Renal cortex interstitium (tissue), 11 donors: ENCODE data around the gene IGFBP2. TPM values are rescaled to one million over a fixed set of nuclear protein-coding genes. Genes with fewer than 3 reads are reported as not detected.

Experiments
- DNase-seq, 11 donors: peaks; one replicate each; pipeline ENCODE4 v3.0.0-alpha.2; 2013; ENCODE audit warnings: low read depth in 9 of 11, low spot score in 4 of 11; ENCODE audit errors: extremely low read depth in 1 of 11
- polyA plus RNA-seq, 3 donors: library from polyadenylated mRNA; unstranded; fragments of 120-200 nt; gene quantifications; one replicate each; pipeline ENCODE4 v1.2.1, GENCODE V29; 2013; ENCODE audit not compliant: insufficient read length in 3 of 3

IGFBP2 gene
- polyA plus RNA-seq, 3 donors = 169 to 259 (median 209) TPM

DNA sequence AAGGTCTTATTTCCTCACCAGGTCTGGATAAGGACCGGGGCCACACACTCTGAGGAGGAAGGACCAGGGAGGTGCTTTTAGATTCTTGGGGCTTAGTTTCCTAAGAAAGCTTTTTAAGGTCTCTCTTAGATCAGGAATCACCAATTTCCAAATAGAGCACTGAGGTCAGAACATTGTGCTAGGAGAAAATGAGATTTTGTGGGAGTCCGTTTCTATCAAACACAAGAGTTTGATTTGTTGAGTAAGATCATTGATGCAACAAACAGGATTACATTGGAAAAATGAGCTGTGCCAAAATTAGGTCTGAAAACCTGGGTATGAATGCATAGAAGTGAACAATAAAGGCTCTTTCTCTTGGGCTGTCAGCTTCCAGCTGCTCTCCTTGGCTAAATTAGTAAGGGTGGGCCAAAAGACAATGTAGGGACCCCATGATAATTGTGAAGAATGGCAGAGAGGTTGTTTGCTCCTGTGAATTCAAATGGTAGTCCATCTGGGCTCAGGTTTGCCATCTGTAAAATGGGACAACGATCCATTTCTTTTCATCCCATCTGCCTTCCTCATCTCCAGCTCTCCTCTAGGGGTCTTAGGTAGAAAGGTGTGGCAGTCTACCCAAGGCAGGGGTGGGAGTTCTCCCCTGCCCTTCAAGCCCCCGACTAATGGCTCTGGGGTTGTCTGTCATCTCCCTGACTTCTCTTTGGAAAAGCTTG is 20.0 kb downstream of the IGFBP2 start:
- no peak for DNase-seq

DNA sequence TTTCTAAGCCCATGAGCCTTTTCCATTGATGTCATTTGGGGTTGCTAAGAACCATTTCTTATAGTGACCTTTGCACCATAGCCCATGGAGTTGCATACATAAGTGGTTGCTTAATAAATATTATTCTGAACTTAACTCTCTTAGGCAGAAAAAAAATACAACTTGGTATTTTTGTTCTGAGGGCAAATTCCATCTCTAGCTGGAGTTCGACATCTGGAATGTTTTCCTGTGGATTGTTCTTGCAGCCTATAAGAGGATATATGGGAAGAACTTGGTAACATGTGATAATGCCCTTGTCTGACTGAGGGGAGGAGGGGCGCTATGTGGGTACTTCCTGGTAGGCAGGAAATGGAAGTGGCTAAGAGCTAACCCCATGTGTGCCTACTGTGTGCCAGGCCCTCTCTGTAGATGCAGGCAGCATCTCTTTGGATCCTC is 20.7 kb downstream of the IGFBP2 start:
- DNase-seq = no peak

- no peak for DNase-seq
Measured at GRCh38 chr2:216654528-216655052, 21.4 kb downstream of the IGFBP2 start.

- DNase-seq = no peak
Measured at GRCh38 chr2:216657086-216657855, 24.1 kb downstream of the IGFBP2 start.

- peak in 1 of 11 donors; percentile 49 for DNase-seq
Measured at GRCh38 chr2:216657980-216658379, 24.8 kb downstream of the IGFBP2 start.

- no peak for DNase-seq
Measured at GRCh38 chr2:216658757-216659156, 25.5 kb downstream of the IGFBP2 start.

GRCh38 chr2:216659276-216659675 is 26.1 kb downstream of the IGFBP2 start:
- DNase-seq = no peak

- DNase-seq = no peak
Measured at GRCh38 chr2:216660496-216660895, 27.3 kb downstream of the IGFBP2 start.

DNA sequence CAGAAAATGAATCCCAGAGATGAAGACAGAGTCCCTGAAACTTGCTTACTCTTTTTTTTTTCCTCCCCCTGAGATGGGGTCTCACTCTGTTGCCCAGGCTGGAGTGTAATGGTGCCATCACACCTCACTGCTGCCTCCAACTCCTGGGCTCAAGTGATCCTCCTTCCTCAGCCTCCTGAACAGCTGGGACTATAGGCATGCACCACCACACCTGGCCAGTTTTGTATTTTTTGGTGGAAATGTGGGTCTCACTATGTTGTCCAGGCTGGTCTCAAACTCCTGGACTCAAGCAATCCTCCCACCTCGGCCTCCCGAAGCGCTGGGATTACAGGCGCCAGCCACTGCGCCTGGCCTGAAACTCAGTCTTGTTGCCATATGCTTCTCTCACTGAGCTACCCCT is 27.8 kb downstream of the IGFBP2 start:
- no peak for DNase-seq

DNA sequence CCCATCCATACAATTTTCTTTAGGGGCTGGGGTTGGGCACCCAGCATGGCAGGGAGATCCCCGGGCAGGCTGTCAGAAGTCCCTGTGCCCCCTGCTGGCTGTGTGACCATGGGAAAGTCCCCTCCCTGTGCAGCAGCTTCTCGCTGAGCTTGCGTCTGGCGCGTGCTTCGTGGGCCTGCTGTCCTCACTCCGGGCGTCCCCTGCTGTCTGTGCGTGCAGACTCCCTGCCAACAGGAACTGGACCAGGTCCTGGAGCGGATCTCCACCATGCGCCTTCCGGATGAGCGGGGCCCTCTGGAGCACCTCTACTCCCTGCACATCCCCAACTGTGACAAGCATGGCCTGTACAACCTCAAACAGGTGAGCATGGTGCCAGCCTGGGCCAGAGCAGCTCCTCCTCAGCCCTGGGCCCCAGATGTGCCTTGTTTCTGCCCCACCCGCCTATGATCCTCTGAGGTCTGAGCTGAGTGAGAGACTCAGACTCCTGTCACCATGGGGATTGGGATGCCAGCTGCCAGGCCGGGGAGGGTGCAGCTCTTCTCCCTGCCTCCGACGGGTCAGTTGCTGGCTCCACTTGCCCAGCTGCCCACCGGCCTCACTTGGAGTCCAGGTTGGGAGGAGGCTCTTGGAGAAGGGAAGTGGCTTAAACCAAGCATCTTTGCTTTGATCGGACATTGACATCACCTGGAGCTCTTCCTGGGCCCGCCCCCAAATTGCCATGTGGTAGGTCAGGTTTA is 28.6 kb downstream of the IGFBP2 start:
- DNase-seq = no peak

GRCh38 chr2:216663106-216663505 is 29.9 kb downstream of the IGFBP2 start:
- DNase-seq = no peak

- no peak for DNase-seq
Measured at GRCh38 chr2:216663846-216664245, 30.6 kb downstream of the IGFBP2 start.

DNA sequence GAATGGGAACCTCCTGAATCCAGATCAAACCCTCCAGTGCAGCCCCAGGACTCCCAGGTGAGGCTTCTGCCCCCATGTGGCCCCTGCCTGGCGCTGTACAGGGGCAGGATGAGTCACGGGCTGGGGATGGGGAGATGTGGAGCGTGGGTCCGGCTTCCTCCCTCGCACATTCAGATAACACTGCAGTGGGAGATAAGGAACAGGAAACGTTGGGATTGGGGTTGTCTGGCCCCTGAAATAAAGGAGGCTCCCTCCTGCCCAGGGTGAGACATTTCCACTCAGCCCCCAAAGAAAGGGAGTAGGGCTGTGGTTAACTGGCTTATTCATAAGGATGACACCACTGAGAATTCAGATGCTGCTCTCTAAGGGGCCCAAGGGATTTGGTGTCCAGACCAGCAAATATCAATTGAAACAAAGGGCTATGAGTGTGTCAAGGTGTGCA is 31.4 kb downstream of the IGFBP2 start:
- no peak for DNase-seq

GRCh38 chr2:216665242-216665641 is 32.0 kb downstream of the IGFBP2 start:
- DNase-seq = no peak

DNA sequence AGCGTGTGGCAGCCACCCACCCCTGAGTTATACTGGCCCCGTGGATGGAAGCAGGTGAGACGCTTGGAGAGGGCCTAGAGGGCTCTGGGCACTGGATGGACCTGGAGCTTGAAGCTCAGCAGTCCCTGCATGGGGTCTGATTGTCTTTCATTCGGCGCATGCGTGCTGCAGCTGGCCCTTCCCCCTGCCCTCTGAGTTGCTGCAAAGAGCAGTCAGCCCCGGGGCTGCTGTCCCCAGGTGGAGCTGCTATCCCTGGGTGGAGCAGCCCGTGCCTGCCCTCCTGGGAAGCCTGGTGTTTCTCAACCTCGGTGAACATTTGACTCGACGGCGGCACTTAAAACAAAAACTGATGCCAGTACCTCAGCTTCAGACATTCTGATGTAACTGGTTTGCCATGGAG is 32.5 kb downstream of the IGFBP2 start:
- no peak for DNase-seq

- DNase-seq = peak in 9 of 11 donors; percentile 59 to 87 (median 69)
Measured at GRCh38 chr2:216666461-216667233, 33.4 kb downstream of the IGFBP2 start.

- no peak for DNase-seq
Measured at GRCh38 chr2:216670266-216671080, 37.3 kb downstream of the IGFBP2 start.

GRCh38 chr2:216671081-216671411 is 37.8 kb downstream of the IGFBP2 start:
- no peak for DNase-seq
